Embryonic facial prominence (tissue), 1 donor: ENCODE data around the gene CACNA1B.

Source experiments
- DNase-seq: peaks from one replicate; pipeline ENCODE4 v3.0.0-alpha.2; 2016; ENCODE audit errors: extremely low spot score

The CACNA1B gene

GRCh38 chr9:137984005-137984404 is 106.4 kb downstream of the CACNA1B start:
- no peak for DNase-seq

GRCh38 chr9:137984520-137985257 is 107.1 kb downstream of the CACNA1B start:
- DNase-seq: no peak

DNA sequence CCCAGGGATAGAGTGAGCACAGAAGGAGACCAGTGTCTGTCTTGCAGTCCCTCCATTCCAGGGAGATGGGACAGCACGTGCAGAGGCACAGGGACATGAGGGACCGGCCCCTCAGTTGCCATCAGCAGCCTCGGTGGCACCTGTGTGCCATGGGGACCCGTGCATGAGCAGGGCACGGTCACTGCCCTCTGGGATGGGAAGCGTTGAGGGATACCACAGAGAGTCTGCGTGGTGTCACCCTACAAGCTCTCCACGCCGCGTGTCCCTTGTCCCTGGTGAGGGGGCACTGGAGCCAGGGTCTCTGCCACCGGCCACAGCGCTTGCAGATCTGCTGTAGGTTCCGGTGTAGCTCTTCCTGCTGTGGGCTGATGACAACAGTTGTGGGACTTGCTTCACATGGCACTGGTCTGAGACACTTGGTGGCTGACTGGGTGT is 108.1 kb downstream of the CACNA1B start:
- no peak for DNase-seq

DNA sequence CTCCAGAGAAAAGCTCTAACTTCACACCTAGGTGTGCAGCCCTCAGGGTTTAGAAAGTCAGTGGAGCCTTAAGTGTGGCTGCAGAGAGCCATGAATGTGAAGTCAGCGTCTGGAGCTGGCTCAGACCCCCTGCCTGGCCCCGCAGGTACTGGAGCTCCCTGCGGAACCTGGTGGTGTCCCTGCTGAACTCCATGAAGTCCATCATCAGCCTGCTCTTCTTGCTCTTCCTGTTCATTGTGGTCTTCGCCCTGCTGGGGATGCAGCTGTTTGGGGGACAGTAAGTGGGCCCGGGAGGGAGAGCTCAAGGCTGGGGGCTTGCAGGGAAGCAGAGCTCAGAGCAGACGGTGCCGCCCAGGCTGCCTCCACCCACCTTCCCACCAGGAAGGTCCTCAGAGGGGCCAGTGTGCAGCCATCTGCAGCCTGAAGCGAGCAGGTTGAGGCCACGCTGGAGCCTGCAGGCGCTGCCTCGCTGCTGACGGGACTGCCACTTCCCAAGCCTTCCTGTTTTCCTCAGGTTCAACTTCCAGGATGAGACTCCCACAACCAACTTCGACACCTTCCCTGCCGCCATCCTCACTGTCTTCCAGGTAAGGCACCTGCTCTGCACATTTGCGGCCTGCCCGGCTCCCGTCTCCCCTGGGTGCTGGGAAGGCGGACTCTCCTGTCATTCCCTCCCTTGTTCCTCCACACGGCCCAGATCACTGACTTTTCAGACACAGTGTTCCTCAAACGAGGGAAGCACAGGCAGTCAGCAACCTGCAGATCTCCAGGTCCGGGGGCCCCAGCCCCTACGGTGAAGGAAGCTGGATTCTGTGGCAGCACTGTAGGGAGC is 108.9 kb downstream of the CACNA1B start:
- DNase-seq: no peak

GRCh38 chr9:137987244-137988030 is 109.9 kb downstream of the CACNA1B start:
- no peak for DNase-seq

DNA sequence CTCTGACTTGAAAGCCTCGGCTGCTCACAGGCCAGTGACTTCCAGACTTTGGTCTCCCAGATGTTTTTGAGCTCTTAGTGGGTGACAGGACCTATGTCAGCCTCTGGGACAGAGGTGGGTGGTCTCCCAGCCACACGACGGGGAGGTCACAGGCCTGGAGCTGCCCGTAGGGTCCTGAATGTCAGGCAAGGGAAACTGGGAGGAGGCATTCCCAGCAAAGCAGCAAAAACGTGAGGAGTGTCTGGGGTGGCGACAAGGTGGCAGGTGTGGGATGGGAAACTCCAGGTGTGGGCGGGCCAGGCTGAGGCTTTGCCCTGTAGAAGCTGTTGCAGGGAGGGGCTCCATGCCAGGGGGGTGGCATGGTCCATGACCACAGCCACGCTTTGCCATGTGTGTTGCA is 110.5 kb downstream of the CACNA1B start:
- DNase-seq: no peak

GRCh38 chr9:137988701-137989100 is 111.1 kb downstream of the CACNA1B start:
- no peak for DNase-seq

DNA sequence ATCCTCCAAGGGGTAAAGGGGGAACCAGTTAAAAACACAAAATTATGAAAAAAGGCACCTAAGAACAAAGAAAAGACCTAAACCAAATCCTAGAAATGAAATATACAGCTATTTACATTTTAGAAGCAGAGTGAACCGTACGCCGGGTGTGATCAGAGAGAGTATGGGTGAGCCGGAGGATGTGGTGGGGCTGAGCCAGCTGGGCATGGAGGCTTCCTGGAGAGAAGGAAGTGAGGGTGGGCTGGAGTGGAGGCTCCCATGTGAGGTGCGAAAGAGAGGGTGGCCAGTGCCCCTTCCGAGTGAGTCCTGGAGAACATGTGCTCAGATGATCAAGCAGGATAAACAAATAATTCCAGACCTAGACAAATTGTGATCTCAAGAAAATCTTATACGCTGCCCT is 111.6 kb downstream of the CACNA1B start:
- no peak for DNase-seq

DNA sequence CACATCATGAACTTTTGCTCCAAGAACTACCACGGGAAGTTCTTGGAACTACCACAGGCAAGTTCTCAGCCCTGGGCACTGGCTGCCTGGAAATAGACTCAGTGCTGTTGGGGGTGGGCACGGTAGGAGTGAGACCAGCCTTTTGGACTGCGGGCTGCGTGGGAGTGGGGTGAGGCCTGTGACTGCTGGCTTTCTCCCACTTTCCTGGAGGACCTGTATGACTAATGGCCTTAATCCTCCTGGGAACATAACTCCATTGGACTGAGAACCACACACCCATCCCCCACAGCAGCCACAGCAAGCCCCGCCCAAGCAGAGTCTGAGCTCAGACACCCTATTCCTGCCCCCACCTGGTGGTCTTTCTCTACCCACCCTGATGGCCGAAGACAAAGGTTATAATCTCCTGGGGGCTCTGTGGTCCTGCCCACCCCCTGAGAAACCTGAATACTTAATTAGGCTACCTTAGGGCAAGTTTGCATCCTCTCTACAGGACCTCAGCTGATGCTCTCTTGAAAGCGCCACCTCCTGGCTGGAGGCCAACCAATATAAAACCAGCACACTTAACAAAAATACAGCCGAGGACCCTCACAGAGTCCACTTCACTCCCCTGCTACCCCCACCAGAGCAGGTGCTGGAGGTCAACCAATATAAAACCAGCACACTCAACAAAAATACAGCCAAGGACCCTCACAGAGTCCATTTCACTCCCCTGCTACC is 112.6 kb downstream of the CACNA1B start:
- no peak for DNase-seq

- DNase-seq: no peak
Observed at GRCh38 chr9:138003485-138004190, 126.1 kb downstream of the CACNA1B start.

DNA sequence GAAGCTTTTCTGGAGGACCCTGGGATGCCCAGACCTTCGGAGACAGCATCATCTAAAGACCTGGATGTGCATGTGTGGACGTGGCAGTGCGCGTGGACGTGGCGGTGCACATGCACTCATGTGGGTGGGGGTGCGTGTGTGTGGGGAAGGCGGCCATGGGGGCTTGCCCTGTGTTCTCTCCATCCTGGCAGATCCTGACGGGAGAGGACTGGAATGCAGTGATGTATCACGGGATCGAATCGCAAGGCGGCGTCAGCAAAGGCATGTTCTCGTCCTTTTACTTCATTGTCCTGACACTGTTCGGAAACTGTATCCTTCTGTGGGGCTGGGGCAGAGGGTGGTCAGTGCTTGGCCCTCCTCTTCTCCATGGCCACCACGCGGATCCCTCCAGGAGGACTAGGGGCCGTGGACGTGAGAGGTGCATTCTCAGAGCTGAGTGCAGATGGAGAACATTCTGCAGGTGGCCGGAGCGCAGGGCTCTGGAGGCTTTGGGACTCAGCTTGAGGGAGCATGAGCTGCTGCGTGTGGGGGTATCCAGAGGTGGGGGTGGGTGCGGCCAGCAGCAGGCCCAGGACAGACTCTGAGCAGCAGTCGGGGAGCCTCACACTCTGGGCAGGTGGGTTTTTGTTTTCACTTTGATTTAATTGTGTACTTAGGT is 129.1 kb downstream of the CACNA1B start:
- no peak for DNase-seq

- no peak for DNase-seq
Observed at GRCh38 chr9:138007566-138007917, 130.0 kb downstream of the CACNA1B start.

DNA sequence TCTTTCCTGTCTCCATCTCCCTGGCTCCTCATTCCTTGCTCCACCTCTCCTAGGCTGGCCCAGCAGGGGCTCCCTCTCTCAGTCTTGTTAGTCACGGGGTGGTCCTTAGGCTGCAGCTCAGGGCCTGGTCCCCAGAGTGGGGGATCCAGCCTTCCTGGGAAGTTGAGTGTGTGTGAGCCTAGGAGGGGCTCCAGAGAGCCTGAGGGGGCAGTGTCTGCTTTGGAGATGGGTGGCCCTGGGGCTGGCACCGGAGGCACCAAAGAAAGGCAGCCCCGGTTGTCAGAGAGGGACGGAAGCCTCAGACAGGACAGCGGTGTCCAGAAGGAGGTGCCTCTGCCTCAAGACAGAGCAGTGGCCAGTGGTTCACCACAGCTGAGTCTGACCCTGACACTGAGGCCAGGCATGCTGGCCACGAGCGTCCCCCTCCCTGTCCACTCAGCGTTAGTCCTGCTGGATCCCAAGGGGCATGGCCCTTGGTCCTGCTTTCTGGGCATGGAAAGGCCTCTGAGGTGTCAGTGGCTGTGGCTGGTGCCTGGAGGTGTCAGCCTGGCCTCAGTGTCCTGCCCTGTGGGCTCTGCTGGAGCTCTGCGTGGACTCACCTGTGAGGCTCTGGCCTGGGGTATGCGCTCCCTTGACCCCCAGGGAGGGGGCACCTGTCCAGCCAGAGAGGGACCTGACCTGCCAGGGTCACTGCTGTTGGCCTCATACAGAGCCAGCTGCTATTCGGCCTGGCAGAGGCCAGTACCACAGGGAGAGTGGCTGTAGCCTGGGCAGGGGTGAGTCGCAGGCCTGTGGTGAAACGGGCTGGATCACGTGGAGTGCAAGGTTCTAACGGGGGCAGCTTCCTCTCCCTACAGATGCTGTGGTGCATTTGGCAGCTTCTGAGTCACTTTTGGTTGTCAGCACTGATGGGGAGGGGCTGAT is 130.6 kb downstream of the CACNA1B start:
- DNase-seq: no peak

GRCh38 chr9:138009016-138009802 is 131.6 kb downstream of the CACNA1B start:
- DNase-seq: no peak

- DNase-seq: no peak
Observed at GRCh38 chr9:138009803-138010690, 132.5 kb downstream of the CACNA1B start.

- DNase-seq: no peak
Observed at GRCh38 chr9:138010861-138011260, 133.3 kb downstream of the CACNA1B start.

GRCh38 chr9:138011951-138012500 is 134.4 kb downstream of the CACNA1B start:
- DNase-seq: no peak
